ENCODE data around the gene PLAC1.
A peak's percentile ranks its signal among the peaks of the same experiment; 100 is the strongest.

The PLAC1 gene

DNA sequence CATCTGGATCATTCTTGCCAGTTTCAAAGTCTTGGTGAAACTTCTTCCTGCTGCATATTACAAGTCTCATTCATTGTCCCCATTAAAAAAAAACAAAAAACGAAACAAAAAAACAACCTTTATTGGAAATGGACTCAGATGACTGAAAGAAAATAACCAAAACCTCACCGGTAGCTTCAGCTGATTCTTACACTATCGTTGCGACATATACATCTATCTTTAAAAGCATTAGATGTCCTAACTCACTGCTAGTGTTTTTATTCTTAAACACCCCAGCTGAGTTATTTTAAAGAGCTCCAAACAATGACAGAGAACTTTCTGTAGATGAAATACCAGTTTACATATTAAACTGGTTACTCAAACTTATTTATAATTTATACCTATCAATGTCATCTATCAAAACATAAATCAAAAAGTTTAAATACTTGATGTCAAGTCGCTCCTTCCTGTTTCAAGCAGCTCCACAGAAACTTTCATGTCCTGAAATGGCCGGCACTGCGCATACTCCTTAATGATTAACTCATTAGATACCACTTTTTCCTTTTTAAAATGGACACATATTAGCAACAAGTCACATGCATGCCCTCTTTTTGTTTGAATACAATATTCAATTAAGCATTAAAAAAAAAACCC is 111.1 kb downstream of the PLAC1 start:
- H3K9me3 ChIP-seq (ENCODE audit: control insufficient read depth in 2 of 2, low read length in 2 of 2), result no peaks in the 10 kb centered on the region
- peaks cover 0 to 3% of the 10 kb centered on the region in 2 donors for H3K4me1 ChIP-seq (ENCODE audit: control insufficient read depth in 2 of 2, insufficient read depth in 2 of 2, low read length in 2 of 2)
- no peak overlapping the region for H3K4me3 ChIP-seq (ENCODE audit: low read length in 2 of 2)
- H3K27me3 ChIP-seq (ENCODE audit: control insufficient read depth in 2 of 2, insufficient read depth in 2 of 2, low read length in 2 of 2), result peaks cover 42 to 60% of the 10 kb centered on the region in 2 donors
- no peak overlapping the region for H3K9ac ChIP-seq (ENCODE audit: low read depth in 1 of 2, low read length in 2 of 2)
- no peaks in the 10 kb centered on the region for H3K36me3 ChIP-seq (ENCODE audit: control insufficient read depth in 2 of 2, insufficient read depth in 2 of 2, low read length in 2 of 2)
- no peak overlapping the region for H3K27ac ChIP-seq (ENCODE audit: low read depth in 2 of 2, low read length in 2 of 2)

DNA sequence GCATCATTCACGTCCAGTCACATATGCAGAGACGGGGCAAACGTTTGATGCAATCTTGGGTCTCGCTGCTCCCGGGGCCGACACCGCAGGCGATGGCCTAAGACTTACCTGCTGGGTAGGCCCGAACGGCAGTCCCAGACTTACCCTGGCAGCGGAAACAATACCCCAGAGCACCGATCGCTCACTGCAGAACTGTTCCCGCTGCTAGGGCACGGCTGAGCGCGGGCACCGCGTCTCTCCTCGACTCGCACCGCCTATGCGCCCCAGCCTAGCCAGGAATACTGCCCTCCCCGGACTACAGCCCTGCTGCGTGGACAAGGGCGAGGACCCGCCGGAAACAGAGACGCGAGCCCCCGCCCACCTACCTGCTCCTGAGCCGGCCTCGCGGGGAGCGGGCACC is 112.1 kb downstream of the PLAC1 start:
- Histone ChIP-seq H3K9me3 (ENCODE audit: control insufficient read depth in 2 of 2, low read length in 2 of 2) (no peaks in the 10 kb centered on the region), H3K36me3 (ENCODE audit: control insufficient read depth in 2 of 2, insufficient read depth in 2 of 2, low read length in 2 of 2) (no peaks in the 10 kb centered on the region), H3K27me3 (ENCODE audit: control insufficient read depth in 2 of 2, insufficient read depth in 2 of 2, low read length in 2 of 2) (peaks cover 34 to 57% of the 10 kb centered on the region in 2 donors), H3K4me1 (ENCODE audit: control insufficient read depth in 2 of 2, insufficient read depth in 2 of 2, low read length in 2 of 2) (peaks cover 0 to 3% of the 10 kb centered on the region in 2 donors), H3K4me3 (ENCODE audit: low read length in 2 of 2) (no peak overlapping the region), H3K27ac (ENCODE audit: low read depth in 2 of 2, low read length in 2 of 2) (no peak overlapping the region), H3K9ac (ENCODE audit: low read depth in 1 of 2, low read length in 2 of 2) (no peak overlapping the region)

DNA sequence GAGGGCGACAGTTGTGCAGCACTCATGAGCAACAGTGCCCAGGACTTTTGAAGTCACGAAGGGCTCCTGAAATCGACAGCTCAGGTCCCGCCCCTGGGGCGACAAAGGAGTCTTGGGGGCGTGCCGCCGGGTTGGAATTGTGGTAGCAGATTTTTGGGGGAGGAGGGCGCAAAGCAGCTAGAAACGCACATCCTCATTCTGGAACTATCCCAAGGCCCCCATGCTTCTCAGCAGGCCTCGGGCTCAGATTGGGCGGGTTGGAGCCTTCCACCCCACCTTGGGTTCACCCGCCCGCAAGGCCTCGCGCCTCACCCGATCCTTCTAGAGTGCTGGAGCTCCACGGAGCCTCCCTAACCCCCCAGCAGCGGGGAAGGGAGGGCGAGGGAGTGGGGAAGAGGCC is 112.8 kb downstream of the PLAC1 start:
- no peak overlapping the region for H3K4me3 ChIP-seq (ENCODE audit: low read length in 2 of 2)
- H3K9me3 ChIP-seq (ENCODE audit: control insufficient read depth in 2 of 2, low read length in 2 of 2), result no peaks in the 10 kb centered on the region
- H3K27me3 ChIP-seq (ENCODE audit: control insufficient read depth in 2 of 2, insufficient read depth in 2 of 2, low read length in 2 of 2), result peaks cover 34 to 54% of the 10 kb centered on the region in 2 donors
- H3K36me3 ChIP-seq (ENCODE audit: control insufficient read depth in 2 of 2, insufficient read depth in 2 of 2, low read length in 2 of 2), result no peaks in the 10 kb centered on the region
- H3K4me1 ChIP-seq (ENCODE audit: control insufficient read depth in 2 of 2, insufficient read depth in 2 of 2, low read length in 2 of 2), result peaks cover 0 to 3% of the 10 kb centered on the region in 2 donors
- H3K27ac ChIP-seq (ENCODE audit: low read depth in 2 of 2, low read length in 2 of 2), result no peak overlapping the region
- H3K9ac ChIP-seq (ENCODE audit: low read depth in 1 of 2, low read length in 2 of 2), result no peak overlapping the region

DNA sequence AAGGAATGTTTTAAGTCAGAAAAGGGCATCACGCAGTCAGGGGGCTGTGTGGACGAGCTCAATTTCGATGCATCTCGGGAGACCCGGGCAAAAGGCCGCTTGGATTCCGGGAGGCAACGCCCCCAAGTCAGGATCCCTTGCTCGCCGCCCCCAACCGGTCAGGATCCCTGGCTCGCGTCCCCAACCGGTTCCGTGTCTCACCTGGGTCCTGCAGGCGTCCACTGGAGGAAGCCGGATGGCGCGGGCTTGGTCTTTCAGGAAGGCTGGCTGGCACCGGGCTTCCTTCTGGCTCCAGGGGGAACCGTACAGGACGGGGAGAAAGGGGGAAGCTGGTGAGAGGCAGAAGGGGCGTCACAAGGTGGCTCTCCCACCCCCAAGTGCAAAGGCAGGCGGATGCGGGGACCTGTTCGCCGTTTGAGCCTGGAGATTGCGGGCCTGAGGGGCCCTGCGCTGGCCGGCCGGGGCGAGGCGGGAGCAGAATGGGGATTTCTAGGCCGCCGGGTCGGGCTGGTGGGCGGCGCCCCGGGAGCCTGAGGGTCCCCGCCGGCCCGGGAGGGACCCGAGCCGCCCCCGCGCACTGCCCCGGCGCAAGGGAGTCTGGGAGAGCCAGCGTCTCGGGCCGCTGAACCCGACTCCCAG is 113.6 kb downstream of the PLAC1 start:
- Histone ChIP-seq H3K4me3 (ENCODE audit: low read length in 2 of 2) (no peak overlapping the region), H3K9me3 (ENCODE audit: control insufficient read depth in 2 of 2, low read length in 2 of 2) (no peaks in the 10 kb centered on the region), H3K27me3 (ENCODE audit: control insufficient read depth in 2 of 2, insufficient read depth in 2 of 2, low read length in 2 of 2) (peaks cover 29 to 48% of the 10 kb centered on the region in 2 donors), H3K4me1 (ENCODE audit: control insufficient read depth in 2 of 2, insufficient read depth in 2 of 2, low read length in 2 of 2) (peaks cover 0 to 3% of the 10 kb centered on the region in 2 donors), H3K36me3 (ENCODE audit: control insufficient read depth in 2 of 2, insufficient read depth in 2 of 2, low read length in 2 of 2) (no peaks in the 10 kb centered on the region), H3K27ac (ENCODE audit: low read depth in 2 of 2, low read length in 2 of 2) (no peak overlapping the region), H3K9ac (ENCODE audit: low read depth in 1 of 2, low read length in 2 of 2) (no peak overlapping the region)

DNA sequence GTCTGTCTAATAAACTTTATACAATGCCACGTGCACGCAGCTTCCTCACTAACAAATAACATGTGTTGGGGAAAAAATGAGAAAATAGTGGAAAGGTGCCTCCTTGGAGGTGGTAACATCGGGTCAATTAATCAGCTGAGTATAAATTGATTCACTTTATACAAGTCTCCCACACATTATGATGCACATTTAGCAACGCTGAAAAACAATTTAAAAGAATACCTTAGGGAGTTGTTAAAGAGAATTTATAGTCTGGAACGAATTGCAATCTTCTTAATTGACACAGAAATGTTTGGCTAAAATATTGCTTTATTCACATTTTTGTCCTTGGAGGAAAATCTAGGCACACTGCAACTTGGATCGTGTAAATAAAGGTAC is 114.1 kb downstream of the PLAC1 start:
- no peaks in the 10 kb centered on the region for H3K9me3 ChIP-seq (ENCODE audit: control insufficient read depth in 2 of 2, low read length in 2 of 2)
- H3K4me1 ChIP-seq (ENCODE audit: control insufficient read depth in 2 of 2, insufficient read depth in 2 of 2, low read length in 2 of 2), result peaks cover 0 to under 1% of the 10 kb centered on the region in 2 donors
- H3K9ac ChIP-seq (ENCODE audit: low read depth in 1 of 2, low read length in 2 of 2), result no peak overlapping the region
- no peak overlapping the region for H3K4me3 ChIP-seq (ENCODE audit: low read length in 2 of 2)
- no peak overlapping the region for H3K27ac ChIP-seq (ENCODE audit: low read depth in 2 of 2, low read length in 2 of 2)
- peaks cover 28 to 48% of the 10 kb centered on the region in 2 donors for H3K27me3 ChIP-seq (ENCODE audit: control insufficient read depth in 2 of 2, insufficient read depth in 2 of 2, low read length in 2 of 2)
- no peaks in the 10 kb centered on the region for H3K36me3 ChIP-seq (ENCODE audit: control insufficient read depth in 2 of 2, insufficient read depth in 2 of 2, low read length in 2 of 2)

DNA sequence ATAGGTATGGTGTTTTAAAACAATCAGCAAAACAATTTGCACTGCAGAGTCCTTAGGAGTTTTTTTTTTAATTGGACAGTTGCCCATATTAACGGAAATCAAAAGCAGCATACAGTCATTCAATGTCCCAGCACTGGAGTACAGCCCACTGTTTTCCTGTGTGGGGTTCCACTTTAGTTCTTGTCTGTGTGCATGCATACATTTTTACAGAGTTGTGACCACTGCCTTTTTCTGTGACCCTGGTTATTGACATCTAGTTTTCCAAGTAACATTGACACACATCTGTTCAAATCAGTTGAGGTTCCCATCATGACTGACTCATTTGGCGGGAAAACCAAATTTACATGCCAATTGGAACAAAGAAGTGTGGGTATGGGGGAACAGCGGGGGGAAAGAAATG is 115.0 kb downstream of the PLAC1 start:
- Histone ChIP-seq H3K27ac (ENCODE audit: low read depth in 2 of 2, low read length in 2 of 2) (no peak overlapping the region), H3K4me1 (ENCODE audit: control insufficient read depth in 2 of 2, insufficient read depth in 2 of 2, low read length in 2 of 2) (no peaks in the 10 kb centered on the region), H3K4me3 (ENCODE audit: low read length in 2 of 2) (no peak overlapping the region), H3K9ac (ENCODE audit: low read depth in 1 of 2, low read length in 2 of 2) (no peak overlapping the region), H3K36me3 (ENCODE audit: control insufficient read depth in 2 of 2, insufficient read depth in 2 of 2, low read length in 2 of 2) (no peaks in the 10 kb centered on the region), H3K9me3 (ENCODE audit: control insufficient read depth in 2 of 2, low read length in 2 of 2) (no peaks in the 10 kb centered on the region), H3K27me3 (ENCODE audit: control insufficient read depth in 2 of 2, insufficient read depth in 2 of 2, low read length in 2 of 2) (peaks cover 28 to 42% of the 10 kb centered on the region in 2 donors)

DNA sequence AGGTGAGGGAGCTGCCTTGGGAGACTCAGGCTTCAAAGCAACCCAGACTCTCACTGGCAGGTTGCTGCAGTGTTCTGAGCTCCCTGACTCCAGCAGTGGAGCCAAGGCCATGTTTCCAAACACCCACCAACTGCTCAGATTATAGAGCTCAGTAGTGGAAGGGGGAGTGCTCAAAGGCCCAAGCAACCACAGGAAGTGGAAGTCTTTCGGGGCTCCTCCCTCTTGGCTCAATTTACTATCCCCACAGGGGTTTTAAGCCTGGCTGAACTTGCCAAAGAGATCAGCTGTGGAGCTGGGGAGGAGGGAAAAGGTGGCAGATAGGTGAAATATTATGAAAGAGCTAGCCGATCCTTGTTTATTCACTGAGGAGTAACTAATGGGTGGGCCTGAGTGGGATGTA is 115.8 kb downstream of the PLAC1 start:
- Histone ChIP-seq H3K4me1 (ENCODE audit: control insufficient read depth in 2 of 2, insufficient read depth in 2 of 2, low read length in 2 of 2) (no peaks in the 10 kb centered on the region), H3K9ac (ENCODE audit: low read depth in 1 of 2, low read length in 2 of 2) (no peak overlapping the region), H3K27ac (ENCODE audit: low read depth in 2 of 2, low read length in 2 of 2) (no peak overlapping the region)

DNA sequence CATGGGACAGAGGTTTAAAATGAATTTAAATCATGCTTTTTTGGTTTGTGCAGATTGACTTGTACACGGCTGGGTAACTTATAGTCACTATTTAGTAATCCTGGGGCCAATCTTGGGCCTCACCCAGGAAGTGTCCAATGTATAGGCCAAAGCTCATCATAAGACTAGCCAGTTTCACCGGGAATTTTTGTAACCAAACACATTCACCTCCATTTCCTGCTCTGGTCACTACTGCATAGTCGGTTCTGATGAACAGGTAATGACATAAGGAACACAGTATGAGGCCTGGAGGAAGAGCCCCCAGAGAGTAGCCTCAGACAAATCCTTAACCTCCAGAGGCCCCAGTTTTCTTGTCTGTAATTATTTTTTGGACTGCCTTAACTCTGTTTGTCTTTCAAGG is 116.4 kb downstream of the PLAC1 start:
- Histone ChIP-seq H3K4me1 (ENCODE audit: control insufficient read depth in 2 of 2, insufficient read depth in 2 of 2, low read length in 2 of 2) (no peaks in the 10 kb centered on the region), H3K36me3 (ENCODE audit: control insufficient read depth in 2 of 2, insufficient read depth in 2 of 2, low read length in 2 of 2) (no peaks in the 10 kb centered on the region), H3K9ac (ENCODE audit: low read depth in 1 of 2, low read length in 2 of 2) (no peak overlapping the region), H3K27me3 (ENCODE audit: control insufficient read depth in 2 of 2, insufficient read depth in 2 of 2, low read length in 2 of 2) (peaks cover 21 to 32% of the 10 kb centered on the region in 2 donors), H3K9me3 (ENCODE audit: control insufficient read depth in 2 of 2, low read length in 2 of 2) (no peaks in the 10 kb centered on the region), H3K27ac (ENCODE audit: low read depth in 2 of 2, low read length in 2 of 2) (no peak overlapping the region), H3K4me3 (ENCODE audit: low read length in 2 of 2) (no peak overlapping the region)

More for the DNA sequence above, 115.8 kb downstream of the PLAC1 start:
- H3K36me3 ChIP-seq (ENCODE audit: control insufficient read depth in 2 of 2, insufficient read depth in 2 of 2, low read length in 2 of 2), result no peaks in the 10 kb centered on the region
- peaks cover 24 to 37% of the 10 kb centered on the region in 2 donors for H3K27me3 ChIP-seq (ENCODE audit: control insufficient read depth in 2 of 2, insufficient read depth in 2 of 2, low read length in 2 of 2)
- no peaks in the 10 kb centered on the region for H3K9me3 ChIP-seq (ENCODE audit: control insufficient read depth in 2 of 2, low read length in 2 of 2)
- H3K4me3 ChIP-seq (ENCODE audit: low read length in 2 of 2), result no peak overlapping the region

DNA sequence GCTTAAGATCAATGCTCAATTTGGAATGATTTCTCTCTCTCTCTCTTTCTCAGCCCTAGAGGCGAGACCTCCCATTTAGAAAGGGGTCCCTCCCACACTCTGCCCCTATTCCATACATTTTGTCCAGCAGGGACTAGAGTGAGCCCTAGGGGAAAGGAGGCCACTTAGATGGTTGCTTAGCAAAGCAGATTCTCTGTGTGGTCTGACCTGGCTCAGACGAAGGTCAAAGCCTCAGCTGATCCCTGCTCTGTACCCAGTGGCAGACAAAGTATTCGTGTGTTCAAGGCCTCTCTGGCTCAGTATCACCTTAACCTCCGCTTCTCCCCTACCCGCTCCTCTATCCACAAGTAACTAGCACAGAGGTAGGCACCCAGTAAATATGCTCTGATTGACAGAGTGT is 120.0 kb downstream of the PLAC1 start:
- Histone ChIP-seq H3K9me3 (ENCODE audit: control insufficient read depth in 2 of 2, low read length in 2 of 2) (no peaks in the 10 kb centered on the region), H3K27ac (ENCODE audit: low read depth in 2 of 2, low read length in 2 of 2) (no peak overlapping the region), H3K27me3 (ENCODE audit: control insufficient read depth in 2 of 2, insufficient read depth in 2 of 2, low read length in 2 of 2) (peaks cover 4 to 8% of the 10 kb centered on the region in 2 donors), H3K4me1 (ENCODE audit: control insufficient read depth in 2 of 2, insufficient read depth in 2 of 2, low read length in 2 of 2) (no peaks in the 10 kb centered on the region), H3K36me3 (ENCODE audit: control insufficient read depth in 2 of 2, insufficient read depth in 2 of 2, low read length in 2 of 2) (no peaks in the 10 kb centered on the region), H3K4me3 (ENCODE audit: low read length in 2 of 2) (no peak overlapping the region), H3K9ac (ENCODE audit: low read depth in 1 of 2, low read length in 2 of 2) (no peak overlapping the region)

DNA sequence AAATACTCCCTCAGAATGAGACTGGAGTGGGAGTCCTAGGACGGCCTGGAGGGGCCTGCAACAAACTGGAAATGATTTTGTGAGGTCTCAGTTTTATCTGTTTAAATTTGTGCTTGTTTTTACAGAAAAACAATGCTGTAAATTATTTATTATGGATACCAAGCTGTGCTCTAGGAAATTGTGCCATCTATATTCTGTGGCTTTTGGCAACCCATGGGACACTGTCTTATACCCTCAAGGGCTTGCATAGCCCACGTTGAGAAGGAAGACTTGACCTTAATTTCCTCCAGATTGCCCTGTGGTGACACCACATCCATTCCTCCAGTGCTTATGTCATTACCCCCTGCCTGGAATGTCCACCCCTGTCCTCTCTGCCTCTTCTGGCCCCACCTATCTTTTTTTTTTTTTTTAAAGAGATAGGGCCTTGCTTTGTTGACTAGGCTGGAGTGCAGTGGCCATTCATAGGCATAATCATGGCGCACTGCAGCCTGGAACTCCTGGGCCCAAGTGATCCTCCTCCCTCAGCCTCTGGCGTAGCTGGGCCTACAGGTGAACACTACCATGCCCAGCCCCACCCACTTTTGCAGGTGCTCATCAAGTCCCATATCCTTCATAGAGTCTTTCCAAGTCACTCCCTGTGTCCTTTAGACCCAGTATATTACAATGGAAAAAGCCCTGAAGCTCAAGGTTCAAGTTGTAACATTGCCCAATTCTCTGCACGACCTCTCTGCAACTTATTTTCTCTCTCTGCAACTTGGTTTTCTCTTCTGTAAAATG is 120.9 kb downstream of the PLAC1 start:
- no peak overlapping the region for H3K9ac ChIP-seq (ENCODE audit: low read depth in 1 of 2, low read length in 2 of 2)
- H3K27me3 ChIP-seq (ENCODE audit: control insufficient read depth in 2 of 2, insufficient read depth in 2 of 2, low read length in 2 of 2), result peaks cover 0 to 2% of the 10 kb centered on the region in 2 donors
- no peaks in the 10 kb centered on the region for H3K9me3 ChIP-seq (ENCODE audit: control insufficient read depth in 2 of 2, low read length in 2 of 2)
- no peak overlapping the region for H3K4me3 ChIP-seq (ENCODE audit: low read length in 2 of 2)
- H3K36me3 ChIP-seq (ENCODE audit: control insufficient read depth in 2 of 2, insufficient read depth in 2 of 2, low read length in 2 of 2), result no peaks in the 10 kb centered on the region
- no peaks in the 10 kb centered on the region for H3K4me1 ChIP-seq (ENCODE audit: control insufficient read depth in 2 of 2, insufficient read depth in 2 of 2, low read length in 2 of 2)
- peak overlapping the region; percentile 59 to 68 for H3K27ac ChIP-seq (ENCODE audit: low read depth in 2 of 2, low read length in 2 of 2)
